K562 (cell line): ENCODE measurements around the gene NIPBL. TPM values are rescaled to one million over a fixed set of nuclear protein-coding genes. Genes with fewer than 3 reads are reported as not detected.

Experiments used
- ATAC-seq: fragments of 200-7000 bp; cut with Tn5 transposase; 3 replicates; pipeline ENCODE4 v1.9.1; 2020; ENCODE audit warnings: moderate library complexity
- BruUV-seq: library from RNA; stranded (reverse); fragments of 400-500 nt; replicated peaks from 2 replicates; lab custom pipeline; 2021; lab: Mats Ljungman, UMichigan
- CTCF ChIA-PET: fragments of 300-600 bp; formaldehyde crosslinking; extraction: SDS; loops from one replicate; lab custom pipeline; 2021; ENCODE audit warnings: low intra/inter-chr PET ratio; lab: Yijun Ruan, JAX
- POLR2A ChIA-PET: fragments of 300-600, 350-650 bp; sonication (Branson Sonifier 250); formaldehyde crosslinking; extraction: SDS; loops from one replicate; lab custom pipeline; 2021; ENCODE audit warnings: antibody characterized with exemption, inconsistent platforms; lab: Yijun Ruan, JAX
- DNase-seq, 4 experiments: peaks; one replicate each; pipeline versions ENCODE4 v3.0.0 to v3.0.0-alpha.2; 2011 to 2018; ENCODE audit warnings: low spot score in 3 of 4, mixed read lengths in 3 of 4; ENCODE audit errors: extremely low read depth in 1 of 4
- FAIRE-seq: peaks from 2 replicates; lab custom pipeline; 2011; peaks lifted over from hg19 to GRCh38; lab: Jason Lieb, UNC
- H2AFZ ChIP-seq: 2 replicates; pipeline ENCODE4 v1.6.0; 2011; ENCODE audit warnings: low read depth, low read length, control low read depth, inconsistent platforms
- H3K27ac ChIP-seq: fragments of 200-600 bp; 3 replicates; pipeline ENCODE4 v1.8.0; 2011; ENCODE audit warnings: low read depth, mild to moderate bottlenecking, control low read depth, inconsistent platforms, low read length, moderate library complexity, mixed read lengths; ENCODE audit errors: extremely low read depth
- H3K27me3 ChIP-seq, 2 experiments: fragments of 300-600 bp in 1 of 2; 2 replicates in 1 of 2; 3 replicates in 1 of 2; pipeline versions ENCODE4 v1.6.0 to v1.8.0; 2011; ENCODE audit warnings: inconsistent platforms in 2 of 2, low read length in 2 of 2, mild to moderate bottlenecking in 1 of 2, mixed read lengths in 1 of 2, moderate library complexity in 1 of 2; ENCODE audit not compliant: control insufficient read depth in 2 of 2, insufficient read depth in 2 of 2
- H3K36me3 ChIP-seq: fragments of 300-600 bp; 3 replicates; pipeline ENCODE4 v1.8.0; 2011; ENCODE audit warnings: mild to moderate bottlenecking, low read length, inconsistent platforms; ENCODE audit not compliant: control insufficient read depth, insufficient read depth
- H3K4me1 ChIP-seq, 2 experiments: fragments of 200-600 bp in 1 of 2; replicated peaks in 1 of 2; 2 replicates in 1 of 2; 3 replicates in 1 of 2; pipeline versions ENCODE4 v1.5.1 to v1.8.0; 2011; ENCODE audit warnings: inconsistent platforms in 2 of 2, low read length in 2 of 2, mild to moderate bottlenecking in 1 of 2, mixed read lengths in 1 of 2, moderate library complexity in 1 of 2; ENCODE audit not compliant: control insufficient read depth in 2 of 2, insufficient read depth in 2 of 2
- H3K4me2 ChIP-seq: 2 replicates; pipeline ENCODE4 v1.6.1; 2011; ENCODE audit warnings: low read length, control low read depth, inconsistent platforms, mixed read lengths; ENCODE audit not compliant: insufficient read depth
- H3K4me3 ChIP-seq: fragments of 200-600 bp; sonication (generic), shearing (Covaris generic); 2 replicates; pipeline ENCODE4 v1.5.1; 2016; ENCODE audit warnings: control low read depth, inconsistent platforms
- H3K79me2 ChIP-seq: fragments of 200-600 bp; 3 replicates; pipeline ENCODE4 v1.8.0; 2011; ENCODE audit warnings: low read length, inconsistent platforms; ENCODE audit not compliant: control insufficient read depth, insufficient read depth
- H3K9ac ChIP-seq, 2 experiments: 2 replicates each; pipeline versions ENCODE4 v1.6.0 to v1.6.1; 2011; ENCODE audit warnings: low read depth in 2 of 2, low read length in 2 of 2, control low read depth in 1 of 2, inconsistent platforms in 1 of 2, mild to moderate bottlenecking in 1 of 2, mixed read lengths in 1 of 2; ENCODE audit not compliant: insufficient read depth in 1 of 2
- H3K9me1 ChIP-seq: one replicate; pipeline ENCODE4 v1.6.0; 2011; ENCODE audit warnings: inconsistent platforms, mild to moderate bottlenecking, low read length, moderate library complexity; ENCODE audit not compliant: control insufficient read depth, insufficient read depth
- H3K9me3 ChIP-seq: replicated peaks from 2 replicates; pipeline ENCODE4 v1.5.1; 2011; ENCODE audit warnings: low read depth, low read length, inconsistent platforms; ENCODE audit not compliant: control insufficient read depth, insufficient read depth
- H4K20me1 ChIP-seq: replicated peaks from 2 replicates; pipeline ENCODE4 v1.6.1; 2011; ENCODE audit warnings: low read length, inconsistent platforms, mixed read lengths; ENCODE audit not compliant: control insufficient read depth, insufficient read depth
- CEBPG ChIP-seq, 3 experiments: fragments of 200-800 bp in 1 of 3; sonication (Bioruptor generic) in 1 of 3; sonication (generic) in 1 of 3; formaldehyde crosslinking in 1 of 3; IDR thresholded peaks in 2 of 3; conservative IDR thresholded peaks in 1 of 3; 2 replicates each; pipeline versions ENCODE4 v1.6.1 to v1.8.0; 2016 to 2022; ENCODE audit warnings: missing compliant biosample characterization in 2 of 3, missing genetic modification characterization in 2 of 3, mild to moderate bottlenecking in 1 of 3, missing genetic modification reagents in 1 of 3
- DNMT1 ChIP-seq: fragments of 450-650 bp; IDR thresholded peaks from 2 replicates; pipeline ENCODE4 v1.6.1; 2016; ENCODE audit warnings: antibody characterized with exemption, mild to moderate bottlenecking
- ELF1 ChIP-seq: fragments of 200-800 bp; sonication (Bioruptor generic); IDR thresholded peaks from 2 replicates; pipeline ENCODE4 v1.6.1; 2016; ENCODE audit warnings: missing genetic modification characterization, missing compliant biosample characterization
- ERF ChIP-seq: fragments of 450-650 bp; formaldehyde crosslinking; IDR thresholded peaks from 2 replicates; pipeline ENCODE4 v1.4.0; 2020; ENCODE audit warnings: mild to moderate bottlenecking, mixed read lengths
- HMGN3 ChIP-seq: IDR thresholded peaks from 2 replicates; pipeline ENCODE4 v1.6.1; 2011; ENCODE audit warnings: borderline replicate concordance, low read depth, mild to moderate bottlenecking, mixed read lengths, low read length; ENCODE audit not compliant: insufficient read length; ENCODE audit errors: extremely low read depth
- NBN ChIP-seq: fragments of 450-650 bp; IDR thresholded peaks from 2 replicates; pipeline ENCODE4 v1.6.1; 2016; ENCODE audit warnings: low read depth, mild to moderate bottlenecking
- PHB ChIP-seq: fragments of 250-450 bp; sonication (Bioruptor Pico); IDR thresholded peaks from 2 replicates; pipeline ENCODE4 v1.5.0; 2021
- POLR2A ChIP-seq: fragments of 450-650 bp; conservative IDR thresholded peaks from 2 replicates; pipeline ENCODE4 v1.6.1; 2016
- PURB ChIP-seq: sonication (generic); formaldehyde crosslinking; IDR thresholded peaks from 2 replicates; pipeline ENCODE4 v1.9.0; 2021; ENCODE audit warnings: low read depth, mild to moderate bottlenecking, missing genetic modification reagents
- STAG1 ChIP-seq: sonication (generic); formaldehyde crosslinking; IDR thresholded peaks from 2 replicates; pipeline ENCODE4 v1.5.0; 2020; ENCODE audit warnings: missing genetic modification reagents, borderline replicate concordance
- TEAD2 ChIP-seq: fragments of 450-650 bp; IDR thresholded peaks from 2 replicates; pipeline ENCODE4 v1.6.1; 2016; ENCODE audit warnings: missing genetic modification characterization, control low read depth, missing compliant biosample characterization
- TRIM24 ChIP-seq, 2 experiments: fragments of 450-650 bp; IDR thresholded peaks; 2 replicates each; pipeline ENCODE4 v1.6.1; 2016
- ZBTB8A ChIP-seq: fragments of 450-650 bp; IDR thresholded peaks from 2 replicates; pipeline ENCODE4 v1.6.1; 2018; ENCODE audit warnings: mild to moderate bottlenecking, moderate library complexity; ENCODE audit not compliant: partially characterized antibody
- ZNF444 ChIP-seq: fragments of 250-450 bp; sonication (Bioruptor Pico); IDR thresholded peaks from 2 replicates; pipeline ENCODE4 v1.4.0; 2020; ENCODE audit warnings: mild to moderate bottlenecking, moderate library complexity
- ZSCAN32 ChIP-seq: fragments of 450-650 bp; formaldehyde crosslinking; IDR thresholded peaks from 2 replicates; pipeline ENCODE4 v1.4.0; 2020; ENCODE audit warnings: mild to moderate bottlenecking, moderate library complexity
- WGBS: fragments of 100-300 bp; shearing (Covaris generic); methylation state at CpG from one replicate; pipeline ENCODE4 v1.1.6; 2016; ENCODE audit warnings: low coverage, mixed read lengths; ENCODE audit not compliant: insufficient coverage; ENCODE audit errors: missing lambda C conversion rate; 5-methylcytosine and 5-hydroxymethylcytosine counted together
- in situ Hi-C: fragments of 300-500 bp; cut with MboI; formaldehyde crosslinking; loops from 4 replicates; pipeline ENCODE4 v1.15.0; 2018; ENCODE audit warnings: inconsistent platforms, mixed read lengths
- intact Hi-C: fragments of 100-400 bp; cut with micrococcal nuclease; formaldehyde crosslinking; loops from 2 replicates; pipeline ENCODE4 v1.14.2; 2022
- polyA plus RNA-seq, 8 experiments: library from polyadenylated mRNA; depleted of rRNA in 4 of 8; stranded (reverse) in 5 of 8; unstranded in 3 of 8; fragments of >200 nt; fragmentation: Nextera tagmentation in 2 of 8; fragmentation: Illumina TruSeq in 1 of 8; extraction: Ambion mirVana in 2 of 8; extraction: Trizol in 1 of 8; gene quantifications; 2 replicates each; pipeline versions ENCODE4 v1.2.1 to v1.2.3, GENCODE V29; 2011 to 2014; ENCODE audit warnings: inconsistent platforms in 1 of 8, missing spikeins in 1 of 8
- total RNA-seq, 7 experiments: library from RNA; depleted of rRNA in 6 of 7; stranded (reverse); fragments of >200 nt in 6 of 7; fragmentation: Illumina TruSeq in 2 of 7; extraction: Trizol in 2 of 7; gene quantifications; 2 replicates each; pipeline versions ENCODE4 v1.2.1 to v1.2.3, GENCODE V29; 2011 to 2021; ENCODE audit warnings: low replicate concordance in 1 of 7

The NIPBL gene
- total and polyA plus RNA-seq, 9 of the 15 experiments (the other 6 are each of a cell fraction or from before 2014, with no cell fraction given), result 12.9 to 56.7 (median 38.9) TPM

DNA sequence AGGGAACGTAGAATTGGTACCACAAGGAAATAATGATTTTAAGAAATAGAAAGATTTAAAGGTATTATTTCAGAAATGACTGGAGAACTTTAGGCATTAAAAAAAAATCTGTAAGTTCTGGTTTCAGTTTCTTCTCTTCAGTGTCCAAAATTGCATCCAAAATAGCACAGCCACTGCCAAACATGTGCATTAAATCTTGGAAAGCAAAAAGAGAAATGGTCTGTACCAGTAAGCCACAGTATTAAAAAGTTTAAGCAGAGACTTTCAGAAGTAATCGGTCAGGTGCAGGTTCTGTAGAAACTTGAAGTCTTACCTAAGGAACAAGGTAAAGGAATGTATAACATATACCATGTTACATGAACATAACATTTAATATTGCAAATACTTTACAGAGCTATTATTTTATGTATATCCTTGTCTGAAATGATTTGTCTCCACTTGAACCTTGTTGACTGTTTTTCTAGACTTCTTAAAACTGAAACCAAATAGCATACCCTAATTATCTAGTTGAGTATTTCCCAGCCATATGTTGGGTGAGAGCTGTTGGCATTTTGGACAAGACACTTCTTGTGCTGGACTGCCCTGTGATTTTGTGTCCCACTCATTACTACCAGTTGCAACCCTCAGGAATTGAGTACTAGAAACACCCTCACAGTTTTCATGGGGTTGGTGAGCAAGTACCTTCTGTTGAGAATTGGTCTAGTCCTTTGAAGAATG is 32.1 kb downstream of the NIPBL start:
- Histone ChIP-seq H3K9me1 (no peaks in the 10 kb centered on the region), H3K9ac (no peak overlapping the region), H3K4me2 (no peak overlapping the region), H3K27ac (no peak overlapping the region), H3K36me3 (no peaks in the 10 kb centered on the region), H3K4me3 (no peak overlapping the region), H3K79me2 (peaks cover 97% of the 10 kb centered on the region), H3K27me3 (no peaks in the 10 kb centered on the region), H3K9me3 (no peaks in the 10 kb centered on the region), H4K20me1 (peaks cover 8% of the 10 kb centered on the region), H3K4me1 (no peaks in the 10 kb centered on the region), H2AFZ (no peak overlapping the region)
- no peak for TF ChIP-seq ZBTB8A
- TF ChIP-seq ZSCAN32 (CRISPR knock-in tag), result no peak
- TF ChIP-seq CEBPG (CRISPR knock-in tag; IDR thresholded peaks at IDR 0.05), result no peak
- no peak for TF ChIP-seq CEBPG (tag; conservative IDR thresholded peaks at IDR 0.05 in 1 of 2, IDR thresholded peaks at IDR 0.05 in 1 of 2)
- no peak for TF ChIP-seq DNMT1
- TF ChIP-seq HMGN3, result no peak
- no peak for TF ChIP-seq ERF (CRISPR knock-in tag)
- TF ChIP-seq POLR2A, result no peak
- no peak for TF ChIP-seq TRIM24 (IDR thresholded peaks at IDR 0.05)
- no peak for TF ChIP-seq NBN
- TF ChIP-seq ELF1 (tag), result no peak
- no peak for TF ChIP-seq ZNF444 (CRISPR knock-in tag)
- no peak for TF ChIP-seq TEAD2 (tag)
- TF ChIP-seq STAG1, result no peak
- TF ChIP-seq PURB (CRISPR knock-in tag), result no peak
- no peak for TF ChIP-seq PHB (CRISPR knock-in tag)
- WGBS, result 90% methylated on average over 2 of the region's 2 CpGs
- BruUV-seq, result no TSS peak
- ChIA-PET CTCF (no interaction called here), POLR2A (no interaction called here)
- ATAC-seq (no peak), DNase-seq (no peak), FAIRE-seq (no peak)
- intact Hi-C loops, result no loop called here
- in situ Hi-C loops, result no loop called here
